HUES48 (cell line): ENCODE results near the gene SAMD10.
"Not testable (repeated sequence)": the region's sequence is repeated elsewhere in the genome, so short reads cannot be mapped to it uniquely, and the experiment has no call there.

Experiments used
- H3K27ac ChIP-seq: one replicate; pipeline ENCODE4 v1.7.0; 2013; ENCODE audit warnings: low read depth, low read length, inconsistent platforms
- H3K27me3 ChIP-seq: 2 replicates; pipeline ENCODE4 v1.6.1; 2013; ENCODE audit warnings: mild to moderate bottlenecking, low read length; ENCODE audit not compliant: control insufficient read depth, insufficient read depth
- H3K36me3 ChIP-seq: 2 replicates; pipeline ENCODE4 v1.6.1; 2013; ENCODE audit warnings: low read length; ENCODE audit not compliant: control insufficient read depth, insufficient read depth
- H3K4me1 ChIP-seq: 2 replicates; pipeline ENCODE4 v1.6.1; 2013; ENCODE audit warnings: mild to moderate bottlenecking, low read length; ENCODE audit not compliant: control insufficient read depth, insufficient read depth
- H3K4me3 ChIP-seq: 2 replicates; pipeline ENCODE4 v1.5.1; 2013; ENCODE audit warnings: mild to moderate bottlenecking, low read depth, low read length
- H3K9ac ChIP-seq: 2 replicates; pipeline ENCODE4 v1.6.1; 2013; ENCODE audit warnings: mild to moderate bottlenecking, low read depth, low read length, moderate library complexity
- H3K9me3 ChIP-seq: 2 replicates; pipeline ENCODE4 v1.6.1; 2013; ENCODE audit warnings: low read length; ENCODE audit not compliant: control insufficient read depth, insufficient read depth

Gene SAMD10

GRCh38 chr20:63982937-63983336 is 3.5 kb upstream of the SAMD10 start:
- Histone ChIP-seq H3K4me3 (no peak overlapping the region), H3K9me3 (no peaks in the 10 kb centered on the region), H3K4me1 (peaks cover 19% of the 10 kb centered on the region), H3K27me3 (peaks cover 10% of the 10 kb centered on the region), H3K36me3 (peaks cover 47% of the 10 kb centered on the region), H3K9ac (no peak overlapping the region), H3K27ac (no peak overlapping the region)

GRCh38 chr20:63980806-63981728 is 1.6 kb upstream of the SAMD10 start, which contains the start of gene PRPF6:
Gene PRPF6 (plus strand): TSS chr20:63981132. CDS start chr20:63981246, 114 bp downstream.
- Histone ChIP-seq H3K4me1 (peaks cover 22% of the 10 kb centered on the region), H3K27ac (peak within 1 kb of the TSS; percentile 91), H3K27me3 (peaks cover 10% of the 10 kb centered on the region), H3K9me3 (no peaks in the 10 kb centered on the region), H3K4me3 (peak within 1 kb of the TSS; percentile 89), H3K9ac (peak within 1 kb of the TSS; percentile 80; the same call in 1 of the 2 replicates), H3K36me3 (peaks cover 32% of the 10 kb centered on the region)

GRCh38 chr20:63980317-63980805 is 919 bp upstream of the SAMD10 start:
- no peak overlapping the region for H3K27ac ChIP-seq
- H3K36me3 ChIP-seq = peaks cover 25% of the 10 kb centered on the region
- peaks cover 22% of the 10 kb centered on the region for H3K4me1 ChIP-seq
- peak overlapping the region; percentile 76; the same call in 1 of the 2 replicates for H3K4me3 ChIP-seq
- H3K27me3 ChIP-seq = peaks cover 10% of the 10 kb centered on the region
- no peaks in the 10 kb centered on the region for H3K9me3 ChIP-seq
- H3K9ac ChIP-seq = no peak overlapping the region

- H3K36me3 ChIP-seq = peaks cover 13% of the 10 kb centered on the region
- peaks cover 10% of the 10 kb centered on the region for H3K27me3 ChIP-seq
- peak overlapping the region; percentile 76 for H3K4me3 ChIP-seq
- peak overlapping the region; percentile 54 for H3K27ac ChIP-seq
- peaks cover 22% of the 10 kb centered on the region for H3K4me1 ChIP-seq
- no peaks in the 10 kb centered on the region for H3K9me3 ChIP-seq
- H3K9ac ChIP-seq = no peak overlapping the region
Measured at GRCh38 chr20:63979229-63979556, 249 bp downstream of the SAMD10 start.

- Histone ChIP-seq H3K27me3 (peaks cover 10% of the 10 kb centered on the region), H3K27ac (peak overlapping the region; percentile 54), H3K9me3 (no peaks in the 10 kb centered on the region), H3K9ac (no peak overlapping the region), H3K36me3 (peaks cover 7% of the 10 kb centered on the region), H3K4me1 (peaks cover 22% of the 10 kb centered on the region), H3K4me3 (peak overlapping the region; percentile 76)
Measured at GRCh38 chr20:63978319-63979228, 868 bp downstream of the SAMD10 start.

- Histone ChIP-seq H3K4me1 (peaks cover 22% of the 10 kb centered on the region), H3K9me3 (no peaks in the 10 kb centered on the region), H3K27ac (no peak overlapping the region), H3K9ac (no peak overlapping the region), H3K36me3 (peaks cover 2% of the 10 kb centered on the region), H3K4me3 (no peak overlapping the region; the same call in 1 of the 2 replicates), H3K27me3 (peaks cover 10% of the 10 kb centered on the region)
Measured at GRCh38 chr20:63977739-63978276, 1.6 kb downstream of the SAMD10 start.

GRCh38 chr20:63976980-63977738 is 2.3 kb downstream of the SAMD10 start:
- no peak overlapping the region for H3K9ac ChIP-seq
- H3K27me3 ChIP-seq = peaks cover 10% of the 10 kb centered on the region
- peaks cover 22% of the 10 kb centered on the region for H3K4me1 ChIP-seq
- no peaks in the 10 kb centered on the region for H3K9me3 ChIP-seq
- no peak overlapping the region for H3K4me3 ChIP-seq
- no peaks in the 10 kb centered on the region for H3K36me3 ChIP-seq
- no peak overlapping the region for H3K27ac ChIP-seq

GRCh38 chr20:63976511-63976910 is 2.9 kb downstream of the SAMD10 start:
- peaks cover 18% of the 10 kb centered on the region; the same call in 1 of the 2 replicates for H3K4me1 ChIP-seq
- not testable (repeated sequence) for H3K4me3 ChIP-seq, H3K27ac ChIP-seq, H3K36me3 ChIP-seq, H3K9ac ChIP-seq, H3K9me3 ChIP-seq, H3K27me3 ChIP-seq

- H3K4me1 ChIP-seq = peaks cover 9% of the 10 kb centered on the region; the same call in 1 of the 2 replicates
- H3K4me3 ChIP-seq = no peak overlapping the region
- no peaks in the 10 kb centered on the region for H3K9me3 ChIP-seq
- no peak overlapping the region for H3K9ac ChIP-seq
- H3K36me3 ChIP-seq = no peaks in the 10 kb centered on the region
- H3K27ac ChIP-seq = no peak overlapping the region
- peaks cover 6% of the 10 kb centered on the region; the same call in 1 of the 2 replicates for H3K27me3 ChIP-seq
Measured at GRCh38 chr20:63974402-63975200, 4.8 kb downstream of the SAMD10 start.
